IMR-90 (cell line): ENCODE measurements around the gene CEP295NL.

Source experiments
- CHD1 ChIP-seq: IDR thresholded peaks from 2 replicates; pipeline ENCODE4 v1.6.1; 2012; ENCODE audit warnings: low read depth, low read length, improper control_type of control experiment
- CTCF ChIP-seq: conservative IDR thresholded peaks from 2 replicates; pipeline ENCODE4 v1.5.1; 2012; ENCODE audit warnings: mild to moderate bottlenecking, low read depth, low read length, improper control_type of control experiment
- ELK1 ChIP-seq: fragments of 150-350 bp; IDR thresholded peaks from 2 replicates; pipeline ENCODE4 v1.6.1; 2016; ENCODE audit warnings: low read depth, mild to moderate bottlenecking, low read length, moderate library complexity, borderline replicate concordance
- FOS ChIP-seq: fragments of 150-350 bp; IDR thresholded peaks from 2 replicates; pipeline ENCODE4 v1.6.1; 2016; ENCODE audit warnings: low read depth, low read length
- MAFK ChIP-seq: IDR thresholded peaks from 2 replicates; pipeline ENCODE4 v1.6.1; 2012; ENCODE audit warnings: low read depth, low read length, improper control_type of control experiment
- MXI1 ChIP-seq: IDR thresholded peaks from 2 replicates; pipeline ENCODE4 v1.6.1; 2012; ENCODE audit warnings: low read depth, mild to moderate bottlenecking, low read length, moderate library complexity, borderline replicate concordance
- NFE2L2 ChIP-seq: fragments of 150-350 bp; IDR thresholded peaks from 2 replicates; pipeline ENCODE4 v1.6.1; 2016; ENCODE audit warnings: low read depth, mild to moderate bottlenecking, low read length
- POLR2A ChIP-seq: IDR thresholded peaks from 2 replicates; pipeline ENCODE4 v1.6.1; 2012; ENCODE audit warnings: mild to moderate bottlenecking, low read depth, low read length
- RAD21 ChIP-seq: IDR thresholded peaks from 2 replicates; pipeline ENCODE4 v1.6.1; 2012; ENCODE audit warnings: low read length, improper control_type of control experiment
- RCOR1 ChIP-seq: IDR thresholded peaks from 2 replicates; pipeline ENCODE4 v1.6.1; 2012; ENCODE audit warnings: mild to moderate bottlenecking, low read length, improper control_type of control experiment; ENCODE audit not compliant: insufficient replicate concordance
- SMC3 ChIP-seq: fragments of 150-350 bp; IDR thresholded peaks from 2 replicates; pipeline ENCODE4 v1.6.1; 2016; ENCODE audit warnings: low read depth, mild to moderate bottlenecking, antibody characterized with exemption, low read length, moderate library complexity
- USF2 ChIP-seq: fragments of 150-350 bp; IDR thresholded peaks from 2 replicates; pipeline ENCODE4 v1.6.1; 2017; ENCODE audit warnings: mild to moderate bottlenecking, antibody characterized with exemption, low read length, low read depth

- TF ChIP-seq POLR2A (no peak), RAD21 (no peak), RCOR1 (no peak), MXI1 (no peak), CTCF (no peak), SMC3 (no peak), USF2 (no peak), MAFK (no peak), CHD1 (no peak), ELK1 (no peak), FOS (no peak), NFE2L2 (no peak)
Observed at GRCh38 chr17:78913115-78913514, 10.1 kb upstream of the CEP295NL start.
